Medulla oblongata (tissue), 1 donor: ENCODE results near the gene ITSN1.
A peak's percentile ranks its signal among the peaks of the same experiment; 100 is the strongest.
"Not testable (repeated sequence)": the region's sequence is repeated elsewhere in the genome, so short reads cannot be mapped to it uniquely, and the experiment has no call there.

Source experiments
- DNase-seq: peaks from one replicate; pipeline ENCODE4 v3.0.0-alpha.2; 2015; ENCODE audit errors: extremely low spot score

Gene ITSN1

DNA sequence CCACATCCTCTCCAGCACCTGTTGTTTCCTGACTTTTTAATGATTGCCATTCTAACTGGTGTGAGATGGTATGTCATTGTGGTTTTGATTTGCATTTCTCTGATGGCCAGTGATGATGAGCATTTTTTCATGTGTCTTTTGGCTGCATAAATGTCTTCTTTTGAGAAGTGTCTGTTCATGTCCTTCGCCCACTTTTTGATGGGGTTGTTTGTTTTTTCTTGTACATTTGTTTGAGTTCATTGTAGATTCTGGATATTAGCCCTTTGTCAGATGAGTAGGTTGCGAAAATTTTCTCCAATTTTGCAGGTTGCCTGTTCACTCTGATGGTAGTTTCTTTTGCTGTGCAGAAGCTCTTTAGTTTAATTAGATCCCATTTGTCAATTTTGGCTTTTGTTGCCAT, 283.9 kb downstream of the ITSN1 start:
- not testable (repeated sequence) for DNase-seq

DNA sequence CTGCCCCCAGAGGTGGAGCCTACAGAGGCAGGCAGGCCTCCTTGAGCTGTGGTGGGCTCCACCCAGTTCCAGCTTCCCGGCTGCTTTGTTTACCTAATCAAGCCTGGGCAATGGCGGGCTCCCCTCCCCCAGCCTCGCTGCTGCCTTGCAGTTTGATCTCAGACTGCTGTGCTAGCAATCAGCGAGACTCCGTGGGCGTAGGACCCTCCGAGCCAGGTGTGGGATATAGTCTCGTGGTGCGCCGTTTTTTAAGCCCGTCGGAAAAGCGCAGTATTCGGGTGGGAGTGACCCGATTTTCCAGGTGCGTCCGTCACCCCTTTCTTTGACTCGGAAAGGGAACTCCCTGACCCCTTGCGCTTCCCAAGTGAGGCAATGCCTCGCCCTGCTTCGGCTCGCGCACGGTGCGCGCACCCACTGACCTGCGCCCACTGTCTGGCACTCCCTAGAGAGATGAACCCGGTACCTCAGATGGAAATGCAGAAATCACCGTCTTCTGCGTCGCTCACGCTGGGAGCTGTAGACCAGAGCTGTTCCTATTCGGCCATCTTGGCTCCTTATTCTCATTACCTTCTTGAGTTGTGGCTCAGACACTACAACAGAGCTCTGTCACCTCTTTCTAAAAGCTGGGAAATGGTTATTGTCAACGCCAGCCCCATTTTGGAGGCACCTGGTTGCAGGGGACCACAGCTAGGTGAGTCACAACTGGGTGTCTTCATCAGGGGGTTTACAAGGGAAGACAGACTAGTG, 288.9 kb downstream of the ITSN1 start:
- DNase-seq, result not testable (repeated sequence)

DNA sequence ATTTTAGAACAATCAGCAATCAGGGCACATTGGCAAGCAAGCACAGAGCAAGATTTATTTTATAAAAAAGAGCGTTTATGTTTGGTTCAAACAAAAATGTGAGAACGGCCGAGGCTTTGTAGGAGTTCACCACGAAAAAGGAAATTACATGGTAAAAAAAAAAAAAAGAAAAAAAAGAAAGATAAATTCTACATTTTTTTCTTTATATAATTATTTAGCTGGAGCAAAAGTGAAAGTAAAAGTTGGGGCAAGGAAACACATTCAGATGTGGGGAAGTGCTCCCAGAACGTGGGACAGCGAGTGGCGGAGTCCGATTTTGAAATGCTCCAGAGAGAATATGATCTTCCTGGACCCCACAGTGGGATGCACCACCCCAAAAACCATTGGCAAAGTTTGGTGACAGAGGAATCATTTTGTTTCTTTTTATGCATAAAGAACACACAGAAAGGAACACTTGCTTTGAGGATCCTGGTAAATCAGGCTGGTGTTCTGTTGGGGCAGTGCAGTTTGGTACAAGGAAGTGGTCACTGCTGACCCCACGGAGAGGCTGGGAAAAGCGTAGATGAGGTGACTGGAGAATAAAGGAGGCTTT, 289.6 kb downstream of the ITSN1 start:
- peak; percentile 49 for DNase-seq

DNA sequence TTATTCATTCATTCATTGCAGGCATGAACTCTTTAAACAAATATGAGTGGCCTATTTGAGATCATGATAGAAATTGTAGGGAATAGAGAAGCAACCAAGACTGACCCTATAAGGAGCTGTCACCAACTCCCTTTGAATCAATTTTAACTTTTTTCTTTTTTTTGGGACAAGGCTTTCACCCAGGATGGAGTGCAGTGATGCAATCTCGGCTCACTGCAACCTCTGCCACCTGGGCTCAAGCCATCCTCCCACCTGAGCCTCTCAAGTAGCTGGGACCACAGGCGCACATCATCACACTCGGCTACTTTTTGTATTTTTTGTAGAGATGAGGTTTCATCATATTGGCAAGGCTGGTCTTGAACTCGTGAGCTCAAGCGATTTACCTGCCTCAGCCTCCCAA, 290.4 kb downstream of the ITSN1 start:
- DNase-seq, result no peak

DNA sequence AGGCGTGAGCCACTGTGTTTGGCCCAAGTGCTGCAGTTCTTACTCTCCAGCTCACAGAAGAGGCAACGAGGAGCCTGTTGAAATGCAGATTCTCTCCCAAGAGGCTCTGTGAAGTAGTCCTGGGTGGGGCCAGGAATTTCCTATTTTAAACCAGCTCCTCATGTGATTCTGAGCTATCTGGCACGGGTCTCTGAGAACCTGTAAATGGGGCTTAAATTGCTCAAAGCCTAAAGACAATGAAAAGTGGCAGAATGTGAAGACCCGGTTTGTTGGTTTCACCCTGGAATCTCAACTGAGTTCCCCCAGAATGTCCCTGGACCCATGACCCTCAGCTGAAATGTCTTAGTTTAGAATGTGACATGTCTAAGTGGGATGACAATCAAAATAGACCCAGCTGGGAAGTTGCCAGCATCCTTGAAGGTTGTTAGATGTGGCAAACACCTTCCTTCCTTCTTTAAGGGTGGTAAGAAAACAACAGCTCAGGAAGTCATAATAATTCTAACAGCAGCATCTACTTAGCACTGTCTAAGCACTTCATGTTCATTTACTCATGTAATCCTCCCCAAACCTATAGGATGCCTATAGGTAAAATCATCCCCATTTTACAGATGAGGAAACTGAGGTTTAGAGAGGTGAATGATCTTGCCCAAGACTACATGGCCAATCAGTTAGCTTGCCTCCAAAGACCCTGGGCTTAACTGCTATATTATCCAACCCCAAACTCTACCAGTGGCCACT, 294.2 kb downstream of the ITSN1 start:
- DNase-seq, result no peak

- no peak for DNase-seq
Measured at GRCh38 chr21:33937146-33937545, 294.8 kb downstream of the ITSN1 start.

DNA sequence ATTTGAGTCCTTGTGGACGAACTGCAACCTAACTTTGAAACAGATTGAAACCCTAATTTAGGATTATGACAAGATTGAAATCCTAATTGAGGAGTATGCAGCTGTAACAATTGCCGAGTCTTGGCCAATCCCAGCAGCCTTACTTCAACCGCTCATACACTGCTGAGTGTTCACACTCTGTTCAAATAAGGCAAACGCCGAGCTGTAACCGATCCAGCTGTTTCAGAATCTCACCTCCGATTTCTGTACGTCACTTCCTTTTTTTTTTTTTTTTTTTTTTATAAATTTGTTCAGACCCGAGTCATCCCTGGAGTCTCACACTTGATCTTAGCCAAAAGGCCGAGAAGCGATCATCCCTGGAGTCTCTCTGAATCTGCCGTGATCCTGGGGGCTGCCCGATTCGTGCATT, 295.6 kb downstream of the ITSN1 start:
- DNase-seq, result no peak

- DNase-seq, result no peak
Measured at GRCh38 chr21:33938381-33938780, 296.1 kb downstream of the ITSN1 start.

DNA sequence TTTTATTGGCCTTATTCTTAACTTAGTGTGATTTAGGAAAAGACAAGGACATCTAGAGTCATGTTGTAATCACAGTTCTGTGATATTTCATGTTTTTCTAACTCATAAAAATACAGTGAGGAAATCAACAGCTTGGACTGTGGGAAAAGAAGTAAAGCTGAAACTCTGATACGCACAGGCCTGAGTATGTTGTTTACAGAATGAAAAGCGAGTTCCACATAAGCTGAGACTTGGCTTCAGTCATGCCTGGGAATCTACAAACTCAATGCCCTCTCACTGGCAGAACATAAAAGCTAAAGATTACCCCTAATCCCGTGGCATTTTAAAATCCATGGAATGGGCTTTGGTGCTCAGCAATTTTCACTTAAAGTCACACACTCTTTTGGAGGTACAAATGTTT, 296.9 kb downstream of the ITSN1 start:
- no peak for DNase-seq

GRCh38 chr21:33940164-33940880, 298.0 kb downstream of the ITSN1 start:
- no peak for DNase-seq

GRCh38 chr21:33940881-33941245, 298.6 kb downstream of the ITSN1 start:
- no peak for DNase-seq

- no peak for DNase-seq
Measured at GRCh38 chr21:33942426-33942825, 300.1 kb downstream of the ITSN1 start.

DNA sequence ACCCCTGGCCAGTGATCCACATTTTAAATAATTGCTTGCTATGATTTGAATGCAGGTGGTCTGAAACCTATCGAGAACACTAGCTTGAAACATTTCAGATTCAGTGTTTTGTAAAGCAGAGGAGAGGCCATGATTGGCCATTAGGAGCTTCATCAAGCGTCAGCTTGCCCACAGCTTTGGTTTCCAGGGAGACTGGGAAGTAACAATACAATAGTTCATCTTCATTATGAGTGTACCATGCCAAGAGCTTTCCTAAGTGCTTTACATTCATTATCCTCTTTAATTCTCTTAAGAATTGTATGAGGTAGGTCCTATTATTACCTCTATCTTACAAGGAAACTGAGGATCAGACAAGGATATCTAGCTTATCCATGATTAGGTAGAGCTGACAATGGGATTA, 301.0 kb downstream of the ITSN1 start:
- no peak for DNase-seq

DNA sequence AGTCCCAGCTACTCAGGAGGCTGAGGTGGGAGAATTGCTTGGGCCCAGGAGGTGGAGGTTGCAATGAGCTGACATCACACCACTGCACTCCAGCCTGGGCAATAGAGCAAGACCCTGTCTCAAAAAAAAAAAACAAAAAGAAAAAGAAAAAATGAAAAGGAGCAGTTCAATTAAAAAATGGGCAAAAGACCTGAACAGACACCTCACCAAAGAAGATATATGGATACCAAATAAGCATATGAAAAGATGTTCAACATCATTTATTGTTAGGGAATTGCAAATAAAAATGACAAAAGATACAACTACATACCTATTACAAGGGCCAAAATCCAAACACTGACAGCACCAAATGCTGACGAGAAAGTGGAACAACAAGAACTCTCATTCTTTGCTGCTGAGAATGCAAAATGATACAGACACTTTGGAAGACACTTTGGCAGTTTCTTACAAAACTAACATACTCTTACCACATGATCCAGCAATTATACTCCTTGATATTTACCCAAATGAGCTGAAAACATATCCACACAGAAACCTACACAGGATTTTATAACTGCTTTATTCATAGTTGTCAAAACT, 302.0 kb downstream of the ITSN1 start:
- no peak for DNase-seq

DNA sequence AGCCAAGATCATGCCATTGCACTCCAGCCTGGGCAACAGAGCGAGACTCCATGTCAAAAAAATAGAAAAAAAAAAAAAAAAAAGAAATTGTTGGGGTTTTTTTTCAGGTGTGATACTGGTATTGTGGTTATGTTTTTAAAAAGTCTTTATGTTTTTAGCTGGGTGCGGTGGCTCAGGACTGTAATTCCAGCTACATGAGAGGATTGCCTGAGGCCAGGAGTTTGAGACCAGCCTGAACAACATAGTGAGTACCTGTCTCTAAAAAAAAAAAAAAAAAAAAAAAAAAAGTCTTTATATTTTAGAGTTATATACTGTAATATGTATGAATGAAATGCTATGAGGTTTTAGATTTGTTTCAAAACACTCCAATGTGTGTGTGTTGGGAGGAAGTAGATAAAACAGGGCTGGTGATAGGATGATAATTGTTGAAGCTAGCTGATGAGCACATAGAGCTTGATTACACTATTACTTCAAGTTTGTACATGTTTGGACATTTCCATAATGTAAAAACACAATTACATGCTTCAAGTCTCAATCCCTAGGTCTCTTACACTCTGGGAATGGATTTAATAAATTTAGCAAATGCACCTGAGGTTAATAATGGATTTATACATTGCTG, 303.5 kb downstream of the ITSN1 start:
- no peak for DNase-seq

DNA sequence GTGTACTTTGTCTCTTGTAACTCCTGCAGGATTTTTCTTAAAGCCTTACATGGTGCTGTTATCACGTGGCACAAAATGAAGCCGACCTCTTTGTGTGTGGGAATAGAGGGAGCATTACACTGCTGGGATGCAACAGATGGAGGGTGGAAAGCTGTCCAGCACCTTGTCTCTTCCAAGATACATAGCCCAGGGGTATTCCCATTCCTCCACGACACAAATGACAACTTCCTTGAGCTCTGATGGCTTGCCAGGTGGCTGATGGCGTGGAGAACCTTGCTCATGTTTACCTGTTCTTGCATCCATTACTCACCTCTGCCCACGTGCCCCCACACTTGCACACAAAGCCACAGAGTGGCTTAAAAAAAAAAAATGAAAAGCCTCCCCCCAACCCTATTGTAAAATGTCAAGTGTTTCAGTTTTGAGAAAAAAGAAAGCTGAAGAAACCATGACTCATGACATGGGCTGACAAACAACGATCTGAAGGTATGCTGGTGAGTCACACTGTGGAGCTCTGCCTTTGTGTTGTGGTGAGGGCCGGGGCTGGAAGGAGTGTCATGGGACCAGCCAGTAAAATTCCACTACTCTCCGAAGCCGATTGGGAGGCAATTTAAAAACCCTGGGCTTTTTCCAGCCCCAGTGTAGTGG, 305.3 kb downstream of the ITSN1 start:
- DNase-seq, result peak; percentile 80

GRCh38 chr21:33948096-33948950, 306.0 kb downstream of the ITSN1 start:
- peak; percentile 77 for DNase-seq

- no peak for DNase-seq
Measured at GRCh38 chr21:33948951-33949444, 306.7 kb downstream of the ITSN1 start.
